Measurements from ENCODE around the gene MSH6. TPM values are rescaled to one million over a fixed set of nuclear protein-coding genes. Genes with fewer than 3 reads are reported as not detected.

MSH6 gene
- total RNA-seq, 1 donor from 2014 or later, result 53.8 TPM

DNA sequence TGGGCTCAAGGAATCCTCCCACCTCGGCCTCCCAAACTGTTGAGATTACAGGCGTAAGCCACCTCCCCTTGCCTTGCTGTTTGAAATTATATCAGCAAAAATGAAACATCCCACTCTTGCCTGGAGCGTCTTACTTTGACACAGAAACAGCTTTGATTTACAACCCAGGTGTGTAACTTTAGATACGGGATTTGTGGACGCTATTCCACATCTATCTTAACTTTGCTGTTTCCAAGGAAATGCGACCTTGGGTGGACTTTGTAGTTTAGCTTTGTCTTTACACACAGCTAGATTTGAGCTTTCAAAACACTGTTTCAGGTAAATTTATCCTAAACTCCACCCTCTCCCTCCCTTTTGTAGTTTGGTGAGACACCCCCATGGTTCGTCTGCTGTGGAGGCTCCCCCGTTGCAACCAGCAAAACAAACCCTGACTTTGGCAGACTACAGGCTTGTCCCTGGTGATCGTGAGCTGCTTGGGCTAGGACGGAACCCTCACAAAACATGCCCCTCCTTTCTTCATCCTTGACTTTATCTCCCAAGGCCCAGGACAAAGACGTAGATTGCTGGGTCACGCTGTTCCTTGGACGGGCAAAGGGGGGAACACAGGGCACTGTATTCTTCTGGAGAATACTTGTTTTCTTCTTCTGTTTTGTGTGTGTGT is 5.5 kb upstream of the MSH6 start:
- H3K4me3 ChIP-seq (ENCODE audit: insufficient read depth, low read depth, low read length), result no peak overlapping the region
- H3K79me2 ChIP-seq (ENCODE audit: insufficient read depth, low read length), result no peaks in the 10 kb centered on the region
- DNase-seq (ENCODE audit: low read depth) (no peak), FAIRE-seq (no peak)
- no peak overlapping the region for H3K4me2 ChIP-seq (ENCODE audit: low read length)
- H4K20me1 ChIP-seq (ENCODE audit: insufficient read depth, low read length), result no peaks in the 10 kb centered on the region
- no peaks in the 10 kb centered on the region for H3K27me3 ChIP-seq (ENCODE audit: insufficient read depth, low read length)
- TF ChIP-seq, protein P1, sequence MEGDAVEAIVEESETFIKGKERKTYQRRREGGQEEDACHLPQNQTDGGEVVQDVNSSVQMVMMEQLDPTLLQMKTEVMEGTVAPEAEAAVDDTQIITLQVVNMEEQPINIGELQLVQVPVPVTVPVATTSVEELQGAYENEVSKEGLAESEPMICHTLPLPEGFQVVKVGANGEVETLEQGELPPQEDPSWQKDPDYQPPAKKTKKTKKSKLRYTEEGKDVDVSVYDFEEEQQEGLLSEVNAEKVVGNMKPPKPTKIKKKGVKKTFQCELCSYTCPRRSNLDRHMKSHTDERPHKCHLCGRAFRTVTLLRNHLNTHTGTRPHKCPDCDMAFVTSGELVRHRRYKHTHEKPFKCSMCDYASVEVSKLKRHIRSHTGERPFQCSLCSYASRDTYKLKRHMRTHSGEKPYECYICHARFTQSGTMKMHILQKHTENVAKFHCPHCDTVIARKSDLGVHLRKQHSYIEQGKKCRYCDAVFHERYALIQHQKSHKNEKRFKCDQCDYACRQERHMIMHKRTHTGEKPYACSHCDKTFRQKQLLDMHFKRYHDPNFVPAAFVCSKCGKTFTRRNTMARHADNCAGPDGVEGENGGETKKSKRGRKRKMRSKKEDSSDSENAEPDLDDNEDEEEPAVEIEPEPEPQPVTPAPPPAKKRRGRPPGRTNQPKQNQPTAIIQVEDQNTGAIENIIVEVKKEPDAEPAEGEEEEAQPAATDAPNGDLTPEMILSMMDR (IDR thresholded peaks at IDR 0.05; ENCODE audit: insufficient read depth, low read depth, low read length), result no peak
- H2AFZ ChIP-seq (ENCODE audit: low read depth, low read length), result no peak overlapping the region
- Mint-ChIP-seq H3K27ac (ENCODE audit: unreplicated experiment) (no peak overlapping the region), H3K9me3 (ENCODE audit: unreplicated experiment) (no peaks in the 10 kb centered on the region), H3K36me3 (ENCODE audit: low read depth, unreplicated experiment) (no peaks in the 10 kb centered on the region), H3K27me3 (ENCODE audit: low read depth, unreplicated experiment) (no peaks in the 10 kb centered on the region), H3K4me3 (ENCODE audit: unreplicated experiment) (no peak overlapping the region), H3K4me1 (ENCODE audit: low read depth, unreplicated experiment) (peaks cover 1% of the 10 kb centered on the region)
- H3K9me3 ChIP-seq (ENCODE audit: insufficient read depth, low read depth, low read length), result no peaks in the 10 kb centered on the region
- H3K36me3 ChIP-seq (ENCODE audit: insufficient read depth, low read length), result no peaks in the 10 kb centered on the region
- no peak overlapping the region for H3K9ac ChIP-seq (ENCODE audit: low read length)
- H3K4me1 ChIP-seq (ENCODE audit: insufficient read depth, low read length), result peaks cover 3% of the 10 kb centered on the region
- no peak overlapping the region for H3K27ac ChIP-seq (ENCODE audit: low read depth, low read length)

- Mint-ChIP-seq H3K4me1 (ENCODE audit: low read depth, unreplicated experiment) (no peaks in the 10 kb centered on the region), H3K9me3 (ENCODE audit: unreplicated experiment) (no peaks in the 10 kb centered on the region), H3K27me3 (ENCODE audit: low read depth, unreplicated experiment) (no peaks in the 10 kb centered on the region), H3K36me3 (ENCODE audit: low read depth, unreplicated experiment) (no peaks in the 10 kb centered on the region), H3K4me3 (ENCODE audit: unreplicated experiment) (no peak overlapping the region), H3K27ac (ENCODE audit: unreplicated experiment) (no peak overlapping the region)
- H3K79me2 ChIP-seq (ENCODE audit: insufficient read depth, low read length), result peaks cover under 1% of the 10 kb centered on the region
- no peak for DNase-seq (ENCODE audit: low read depth)
- no peaks in the 10 kb centered on the region for H4K20me1 ChIP-seq (ENCODE audit: insufficient read depth, low read length)
- no peak overlapping the region for H3K27ac ChIP-seq (ENCODE audit: low read depth, low read length)
- no peak overlapping the region for H2AFZ ChIP-seq (ENCODE audit: low read depth, low read length)
- H3K4me1 ChIP-seq (ENCODE audit: insufficient read depth, low read length), result peaks cover 4% of the 10 kb centered on the region
- no peak overlapping the region for H3K4me2 ChIP-seq (ENCODE audit: low read length)
- H3K27me3 ChIP-seq (ENCODE audit: insufficient read depth, low read length), result no peaks in the 10 kb centered on the region
- no peak overlapping the region for H3K9ac ChIP-seq (ENCODE audit: low read length)
- no peaks in the 10 kb centered on the region for H3K36me3 ChIP-seq (ENCODE audit: insufficient read depth, low read length)
- FAIRE-seq, result no peak
- no peaks in the 10 kb centered on the region for H3K9me3 ChIP-seq (ENCODE audit: insufficient read depth, low read depth, low read length)
- H3K4me3 ChIP-seq (ENCODE audit: insufficient read depth, low read depth, low read length), result no peak overlapping the region
- TF ChIP-seq, protein P1 (IDR thresholded peaks at IDR 0.05; ENCODE audit: insufficient read depth, low read depth, low read length), result no peak
- TF ChIP-seq EZH2 (IDR thresholded peaks at IDR 0.05; ENCODE audit: insufficient read depth, low read length), result no peak
These were observed 4.1 kb upstream of the MSH6 start for GRCh38 chr2:47778698-47779425.

- H3K36me3 Mint-ChIP-seq (ENCODE audit: low read depth, unreplicated experiment), result no peaks in the 10 kb centered on the region
- no peaks in the 10 kb centered on the region for H3K27me3 Mint-ChIP-seq (ENCODE audit: low read depth, unreplicated experiment)
- DNase-seq (ENCODE audit: low read depth) (no peak), FAIRE-seq (no peak)
- H4K20me1 ChIP-seq (ENCODE audit: insufficient read depth, low read length), result peaks cover 3% of the 10 kb centered on the region
- H3K9ac ChIP-seq (ENCODE audit: low read length), result no peak overlapping the region
- H3K79me2 ChIP-seq (ENCODE audit: insufficient read depth, low read length), result peaks cover 6% of the 10 kb centered on the region
- TF ChIP-seq, protein P1 (IDR thresholded peaks at IDR 0.05; ENCODE audit: insufficient read depth, low read depth, low read length), result no peak
- no peak overlapping the region for H3K4me2 ChIP-seq (ENCODE audit: low read length)
- no peaks in the 10 kb centered on the region for H3K9me3 Mint-ChIP-seq (ENCODE audit: unreplicated experiment)
- no peak overlapping the region for H3K4me3 Mint-ChIP-seq (ENCODE audit: unreplicated experiment)
- no peaks in the 10 kb centered on the region for H3K4me1 Mint-ChIP-seq (ENCODE audit: low read depth, unreplicated experiment)
- H2AFZ ChIP-seq (ENCODE audit: low read depth, low read length), result no peak overlapping the region
- H3K9me3 ChIP-seq (ENCODE audit: insufficient read depth, low read depth, low read length), result no peaks in the 10 kb centered on the region
- no peaks in the 10 kb centered on the region for H3K27me3 ChIP-seq (ENCODE audit: insufficient read depth, low read length)
- no peaks in the 10 kb centered on the region for H3K36me3 ChIP-seq (ENCODE audit: insufficient read depth, low read length)
- H3K4me3 ChIP-seq (ENCODE audit: insufficient read depth, low read depth, low read length), result no peak overlapping the region
- peaks cover 4% of the 10 kb centered on the region for H3K4me1 ChIP-seq (ENCODE audit: insufficient read depth, low read length)
- no peak overlapping the region for H3K27ac Mint-ChIP-seq (ENCODE audit: unreplicated experiment)
- no peak overlapping the region for H3K27ac ChIP-seq (ENCODE audit: low read depth, low read length)
These were observed 3.5 kb upstream of the MSH6 start for GRCh38 chr2:47779426-47779790.

All from astrocyte (in vitro differentiated cells and primary cell).